Lung (tissue), 12 donors: Measurements from ENCODE around the gene HARBI1. TPM values are rescaled to one million over a fixed set of nuclear protein-coding genes. Genes with fewer than 3 reads are reported as not detected.

Experiments used
- ATAC-seq: fragments of 200-7000 bp; cut with Tn5 transposase; one replicate; pipeline ENCODE4 v1.9.1; 2020; ENCODE audit warnings: moderate number of reproducible peaks; ENCODE audit not compliant: insufficient read depth, low FRiP score
- DNase-seq, 3 donors: peaks; one replicate each; pipeline ENCODE4 v3.0.0-alpha.2; 2013 to 2017
- H3K27ac ChIP-seq, 2 donors: one replicate each; pipeline ENCODE4 v1.5.1; 2013; ENCODE audit warnings: mild to moderate bottlenecking in 2 of 2, moderate library complexity in 2 of 2, control low read depth in 1 of 2, inconsistent platforms in 1 of 2, low read depth in 1 of 2, low read length in 1 of 2
- H3K27me3 ChIP-seq, 3 donors: one replicate each; pipeline ENCODE4 v1.5.1; 2013; ENCODE audit warnings: low read length in 2 of 3; ENCODE audit not compliant: control insufficient read depth in 3 of 3, insufficient read depth in 3 of 3
- H3K36me3 ChIP-seq, 4 donors: one replicate each; pipeline ENCODE4 v1.5.1; 2013; ENCODE audit warnings: low read length in 4 of 4, mild to moderate bottlenecking in 1 of 4, moderate library complexity in 1 of 4; ENCODE audit not compliant: control insufficient read depth in 4 of 4, insufficient read depth in 4 of 4
- H3K4me1 ChIP-seq, 5 donors: one replicate each; pipeline ENCODE4 v1.5.1; 2013; ENCODE audit warnings: low read length in 5 of 5, mild to moderate bottlenecking in 2 of 5, moderate library complexity in 1 of 5; ENCODE audit not compliant: control insufficient read depth in 5 of 5, insufficient read depth in 5 of 5
- H3K4me3 ChIP-seq: one replicate; pipeline ENCODE4 v1.5.1; 2013; ENCODE audit warnings: mild to moderate bottlenecking, control low read depth, moderate library complexity
- H3K9ac ChIP-seq, 2 donors: one replicate each; pipeline ENCODE4 v1.5.1; 2013; ENCODE audit warnings: low read length in 2 of 2, control low read depth in 1 of 2; ENCODE audit not compliant: insufficient read depth in 1 of 2
- H3K9me3 ChIP-seq, 4 donors: one replicate each; pipeline ENCODE4 v1.5.1; 2013; ENCODE audit warnings: low read length in 3 of 4, mild to moderate bottlenecking in 1 of 4, moderate library complexity in 1 of 4; ENCODE audit not compliant: control insufficient read depth in 4 of 4, insufficient read depth in 3 of 4
- CTCF ChIP-seq: IDR thresholded peaks from 2 replicates; pipeline ENCODE4 v1.5.1; 2012; ENCODE audit warnings: mild to moderate bottlenecking; ENCODE audit errors: control extremely low read depth, extremely low read depth
- WGBS, 2 donors: extraction: QIAGEN DNeasy Blood & Tissue Kit; methylation state at CpG; one replicate each; pipeline ENCODE4 v1.1.7; 2013; 5-methylcytosine and 5-hydroxymethylcytosine counted together
- polyA plus RNA-seq, 2 donors: library from polyadenylated mRNA; stranded (reverse); fragments of 200-250 nt; gene quantifications; one replicate each; pipeline ENCODE4 v1.2.1, GENCODE V29; 2013
- total RNA-seq, 2 donors: library from RNA; depleted of rRNA in 1 of 2; stranded (reverse); fragments of >200 nt in 1 of 2; gene quantifications; one replicate each; pipeline ENCODE4 v1.2.1, GENCODE V29; 2014 to 2021
- donor health status: control.
- donor health status: control.
- donor health status: Bipolar disorder and iron deficiency.
- donor health status: healthy.
- donor health status: DM: yes; HTN: yes; CAD: no.

HARBI1 gene
- total and polyA plus RNA-seq, 4 donors: 1.4 to 5.2 (median 3.6) TPM

- peaks cover 0 to 6% (median 1%) of the 10 kb centered on the region in 4 donors for H3K36me3 ChIP-seq
- ATAC-seq (no peak), DNase-seq (no peak)
- TF ChIP-seq CTCF: no peak
- H3K9ac ChIP-seq: peak overlapping the region; percentile 92
- H3K27ac ChIP-seq: peak overlapping the region; percentile 87 to 98
- WGBS, 2 donors: 3 to 4% methylated on average over 9 of the region's 9 CpGs
- H3K9me3 ChIP-seq: no peaks in the 10 kb centered on the region
- H3K4me3 ChIP-seq: peak overlapping the region; percentile 85
- H3K27me3 ChIP-seq: no peaks in the 10 kb centered on the region
- H3K4me1 ChIP-seq: peaks cover 0 to 20% (median 5%) of the 10 kb centered on the region in 5 donors
Observed at GRCh38 chr11:46617972-46618314, 916 bp upstream of the HARBI1 start.

- Histone ChIP-seq H3K36me3 (peaks cover 0 to 3% (median under 1%) of the 10 kb centered on the region in 4 donors), H3K9ac (peak overlapping the region; percentile 79 to 92), H3K4me3 (peak overlapping the region; percentile 52), H3K27ac (peak overlapping the region; percentile 87 to 96), H3K27me3 (no peaks in the 10 kb centered on the region), H3K4me1 (peaks cover 0 to 20% (median 6%) of the 10 kb centered on the region in 5 donors), H3K9me3 (no peaks in the 10 kb centered on the region)
- TF ChIP-seq CTCF: no peak
- no peak for DNase-seq
- WGBS, 2 donors: 2% methylated on average over 15 of the region's 15 CpGs
- no peak for ATAC-seq
Observed at GRCh38 chr11:46616551-46617133, 385 bp downstream of the HARBI1 start.

DNA sequence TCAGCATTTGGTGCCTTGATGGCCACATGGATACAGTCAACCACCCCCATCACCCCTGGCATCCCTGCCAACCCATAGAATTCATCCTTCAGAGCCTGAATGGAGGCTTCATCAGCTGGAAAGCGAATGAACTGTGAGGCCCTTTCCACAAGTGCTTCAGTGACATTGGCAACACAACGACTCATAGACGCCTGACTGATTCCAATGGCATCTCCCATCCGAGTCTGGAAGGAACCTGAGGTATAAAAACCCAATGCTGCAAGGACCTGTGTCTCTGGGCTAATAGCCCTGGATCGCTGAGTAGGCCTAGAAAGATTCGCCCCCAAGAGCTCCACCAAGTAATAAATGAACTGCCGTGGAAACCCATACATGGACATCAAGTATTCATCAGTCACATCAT lies 1.3 kb downstream of the HARBI1 start:
- no peak for TF ChIP-seq CTCF
- ATAC-seq (no peak), DNase-seq (no peak)
- Histone ChIP-seq H3K27me3 (no peaks in the 10 kb centered on the region), H3K36me3 (no peaks in the 10 kb centered on the region), H3K9ac (no peak overlapping the region), H3K9me3 (no peaks in the 10 kb centered on the region), H3K4me3 (no peak overlapping the region), H3K27ac (no peak overlapping the region), H3K4me1 (peaks cover 0 to 20% (median 6%) of the 10 kb centered on the region in 5 donors)
- WGBS, 2 donors: 97 to 98% methylated on average over 7 of the region's 7 CpGs

GRCh38 chr11:46612326-46612725 lies 4.7 kb downstream of the HARBI1 start:
- no peak for DNase-seq
- Histone ChIP-seq H3K27me3 (no peaks in the 10 kb centered on the region), H3K9ac (no peak overlapping the region), H3K9me3 (no peaks in the 10 kb centered on the region), H3K27ac (no peak overlapping the region), H3K4me3 (no peak overlapping the region), H3K4me1 (peaks cover 0 to 8% (median 2%) of the 10 kb centered on the region in 5 donors), H3K36me3 (no peaks in the 10 kb centered on the region)
- 83 to 88% methylated on average over 2 of the region's 2 CpGs for WGBS, 2 donors
- ATAC-seq: no peak
- no peak for TF ChIP-seq CTCF
